ENCODE data around the gene OIP5. TPM values are rescaled to one million over a fixed set of nuclear protein-coding genes. Genes with fewer than 3 reads are reported as not detected.
A peak's percentile ranks its signal among the peaks of the same experiment; 100 is the strongest.
"Not testable (repeated sequence)": the region's sequence is repeated elsewhere in the genome, so short reads cannot be mapped to it uniquely, and the experiment has no call there.

The OIP5 gene
- total RNA-seq, 1 experiment from 2014 or later, result 36.1 TPM

- H3K27me3 ChIP-seq (replicated peaks; ENCODE audit: insufficient read depth, low read depth, low read length, poor library complexity), result no peaks in the 10 kb centered on the region
- peak overlapping the region; percentile 94 for H3K27ac ChIP-seq (ENCODE audit: low read depth, low read length, poor library complexity, severe bottlenecking)
- peaks cover 10% of the 10 kb centered on the region for H3K4me1 ChIP-seq (ENCODE audit: insufficient read depth, low read length, poor library complexity, severe bottlenecking)
- intact Hi-C loops (cut with micrococcal nuclease; ENCODE audit: unreplicated experiment), result no loop called here
- H3K9me3 ChIP-seq (ENCODE audit: low read depth, low read length, poor library complexity, severe bottlenecking), result peaks cover 3% of the 10 kb centered on the region
- peak; percentile 100 for DNase-seq (ENCODE audit: low spot score)
- CTCF ChIA-PET, result no interaction called here
- POLR2A ChIA-PET (ENCODE audit: low non-redundant PET), result no interaction called here
- H3K4me3 ChIP-seq (ENCODE audit: low read depth, low read length, poor library complexity, severe bottlenecking), result peak overlapping the region; percentile 72
- TF ChIP-seq, protein P1, sequence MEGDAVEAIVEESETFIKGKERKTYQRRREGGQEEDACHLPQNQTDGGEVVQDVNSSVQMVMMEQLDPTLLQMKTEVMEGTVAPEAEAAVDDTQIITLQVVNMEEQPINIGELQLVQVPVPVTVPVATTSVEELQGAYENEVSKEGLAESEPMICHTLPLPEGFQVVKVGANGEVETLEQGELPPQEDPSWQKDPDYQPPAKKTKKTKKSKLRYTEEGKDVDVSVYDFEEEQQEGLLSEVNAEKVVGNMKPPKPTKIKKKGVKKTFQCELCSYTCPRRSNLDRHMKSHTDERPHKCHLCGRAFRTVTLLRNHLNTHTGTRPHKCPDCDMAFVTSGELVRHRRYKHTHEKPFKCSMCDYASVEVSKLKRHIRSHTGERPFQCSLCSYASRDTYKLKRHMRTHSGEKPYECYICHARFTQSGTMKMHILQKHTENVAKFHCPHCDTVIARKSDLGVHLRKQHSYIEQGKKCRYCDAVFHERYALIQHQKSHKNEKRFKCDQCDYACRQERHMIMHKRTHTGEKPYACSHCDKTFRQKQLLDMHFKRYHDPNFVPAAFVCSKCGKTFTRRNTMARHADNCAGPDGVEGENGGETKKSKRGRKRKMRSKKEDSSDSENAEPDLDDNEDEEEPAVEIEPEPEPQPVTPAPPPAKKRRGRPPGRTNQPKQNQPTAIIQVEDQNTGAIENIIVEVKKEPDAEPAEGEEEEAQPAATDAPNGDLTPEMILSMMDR (conservative IDR thresholded peaks at IDR 0.05; ENCODE audit: low read depth, low read length), result no peak
- no peak for TF ChIP-seq EZH2 (IDR thresholded peaks at IDR 0.05; ENCODE audit: borderline replicate concordance, low read depth, low read length, poor library complexity, severe bottlenecking)
- no TSS peak for BruUV-seq (replicated peaks)
- H3K36me3 ChIP-seq (ENCODE audit: insufficient read depth, low read length, poor library complexity, severe bottlenecking), result peaks cover 48% of the 10 kb centered on the region
Observed at GRCh38 chr15:41283653-41284426, 48.6 kb downstream of the OIP5 start.

DNA sequence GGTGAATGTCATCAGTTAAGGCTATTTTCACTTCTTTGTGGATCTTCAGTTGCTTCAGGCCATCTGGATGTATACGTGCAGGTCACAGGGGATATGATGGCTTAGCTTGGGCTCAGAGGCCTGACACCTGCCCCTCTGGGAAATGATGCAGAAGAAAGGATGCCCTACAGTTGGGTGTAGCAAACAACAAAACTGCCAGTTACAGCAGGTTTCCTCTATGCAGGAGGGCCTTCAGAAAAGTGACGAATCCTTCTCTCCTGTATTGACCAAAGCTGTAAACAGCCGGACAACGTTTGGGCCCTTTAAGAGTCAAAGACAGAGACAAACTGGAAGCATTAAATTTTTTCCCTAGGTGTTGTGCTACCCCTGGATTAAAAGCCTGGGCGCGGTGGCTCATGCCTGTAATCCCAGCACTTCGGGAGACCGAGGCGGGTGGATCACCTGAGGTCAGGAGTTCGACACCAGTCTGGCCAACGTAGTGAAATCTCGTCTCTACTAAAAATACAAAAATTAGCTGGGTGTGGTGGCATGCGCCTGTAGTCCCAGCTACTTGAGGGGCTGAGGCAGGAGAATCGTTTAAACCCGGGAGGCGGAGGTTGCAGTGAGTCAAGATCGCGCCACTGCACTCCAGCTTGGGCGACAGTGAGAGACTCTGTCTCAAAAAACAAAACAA, 49.3 kb downstream of the OIP5 start:
- TSS peak; percentile 97 for BruUV-seq (replicated peaks)
- POLR2A ChIA-PET (ENCODE audit: low non-redundant PET); H3K4me3 ChIP-seq (ENCODE audit: low read depth, low read length, poor library complexity, severe bottlenecking); DNase-seq (ENCODE audit: low spot score); CTCF ChIA-PET; H3K27me3 ChIP-seq (replicated peaks; ENCODE audit: insufficient read depth, low read depth, low read length, poor library complexity); H3K9me3 ChIP-seq (ENCODE audit: low read depth, low read length, poor library complexity, severe bottlenecking); intact Hi-C loops (cut with micrococcal nuclease; ENCODE audit: unreplicated experiment): not testable (repeated sequence)
- Histone ChIP-seq H3K27ac (ENCODE audit: low read depth, low read length, poor library complexity, severe bottlenecking) (peak overlapping the region; percentile 74), H3K36me3 (ENCODE audit: insufficient read depth, low read length, poor library complexity, severe bottlenecking) (peaks cover 40% of the 10 kb centered on the region), H3K4me1 (ENCODE audit: insufficient read depth, low read length, poor library complexity, severe bottlenecking) (peaks cover 10% of the 10 kb centered on the region)

GRCh38 chr15:41282436-41282835, 50.0 kb downstream of the OIP5 start:
- DNase-seq (ENCODE audit: low spot score); H3K27ac ChIP-seq (ENCODE audit: low read depth, low read length, poor library complexity, severe bottlenecking); BruUV-seq (replicated peaks); CTCF ChIA-PET; H3K9me3 ChIP-seq (ENCODE audit: low read depth, low read length, poor library complexity, severe bottlenecking); POLR2A ChIA-PET (ENCODE audit: low non-redundant PET); H3K27me3 ChIP-seq (replicated peaks; ENCODE audit: insufficient read depth, low read depth, low read length, poor library complexity); H3K4me3 ChIP-seq (ENCODE audit: low read depth, low read length, poor library complexity, severe bottlenecking); intact Hi-C loops (cut with micrococcal nuclease; ENCODE audit: unreplicated experiment): not testable (repeated sequence)
- H3K4me1 ChIP-seq (ENCODE audit: insufficient read depth, low read length, poor library complexity, severe bottlenecking), result peaks cover 10% of the 10 kb centered on the region
- H3K36me3 ChIP-seq (ENCODE audit: insufficient read depth, low read length, poor library complexity, severe bottlenecking), result peaks cover 33% of the 10 kb centered on the region

DNA sequence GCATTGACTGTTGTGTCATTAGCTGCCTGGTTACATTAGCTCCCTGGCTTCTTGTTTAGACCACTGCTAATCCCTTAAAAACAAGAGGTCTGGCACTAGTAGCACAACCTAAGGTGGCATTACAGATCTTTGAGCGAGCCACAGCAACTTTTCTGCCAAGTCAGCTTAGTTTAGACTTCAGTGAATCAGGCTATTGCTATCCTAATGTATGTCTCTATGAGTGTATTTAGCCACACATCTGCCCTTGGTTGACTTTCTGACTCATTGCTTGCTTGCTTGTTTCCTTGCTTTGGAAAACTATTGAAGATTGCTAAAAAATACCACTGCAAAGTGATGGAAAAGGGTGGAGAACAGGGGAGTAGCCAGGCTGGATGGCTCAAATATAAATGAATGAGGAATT, 51.2 kb downstream of the OIP5 start:
- Histone ChIP-seq H3K36me3 (ENCODE audit: insufficient read depth, low read length, poor library complexity, severe bottlenecking) (peaks cover 21% of the 10 kb centered on the region), H3K4me3 (ENCODE audit: low read depth, low read length, poor library complexity, severe bottlenecking) (no peak overlapping the region), H3K27me3 (replicated peaks; ENCODE audit: insufficient read depth, low read depth, low read length, poor library complexity) (no peaks in the 10 kb centered on the region), H3K9me3 (ENCODE audit: low read depth, low read length, poor library complexity, severe bottlenecking) (peaks cover 3% of the 10 kb centered on the region), H3K4me1 (ENCODE audit: insufficient read depth, low read length, poor library complexity, severe bottlenecking) (peaks cover 10% of the 10 kb centered on the region), H3K27ac (ENCODE audit: low read depth, low read length, poor library complexity, severe bottlenecking) (peak overlapping the region; percentile 11)
- DNase-seq (ENCODE audit: low spot score), result no peak
- POLR2A ChIA-PET (ENCODE audit: low non-redundant PET), result interaction anchor here (0.7 kb wide), 1 partner anchor 384 kb away, joined by 3 read pairs; no protein-coding TSS in a partner anchor
- no TSS peak for BruUV-seq (replicated peaks)
- no peak for TF ChIP-seq EZH2 (IDR thresholded peaks at IDR 0.05; ENCODE audit: borderline replicate concordance, low read depth, low read length, poor library complexity, severe bottlenecking)
- TF ChIP-seq, protein P1 (conservative IDR thresholded peaks at IDR 0.05; ENCODE audit: low read depth, low read length), result no peak
- intact Hi-C loops (cut with micrococcal nuclease; ENCODE audit: unreplicated experiment), result no loop called here
- CTCF ChIA-PET, result no interaction called here
